Neural cell (in vitro differentiated cells): ENCODE data around the gene DST. TPM values are rescaled to one million over a fixed set of nuclear protein-coding genes. Genes with fewer than 3 reads are reported as not detected.

Experiments
- H2AFZ ChIP-seq: fragments of 200-600, 300-800 bp; sonication (generic), shearing (Covaris generic); 2 replicates; pipeline ENCODE4 v1.6.0; 2014; ENCODE audit warnings: low read depth, mild to moderate bottlenecking, antibody characterized with exemption, low read length, moderate library complexity
- H3F3A ChIP-seq: fragments of 200-600 bp; shearing (Covaris generic); 2 replicates; pipeline ENCODE4 v1.6.1; 2016; ENCODE audit warnings: mild to moderate bottlenecking, moderate library complexity, mixed read lengths, antibody characterized with exemption, low read length; ENCODE audit not compliant: insufficient read depth, poor library complexity, severe bottlenecking
- H3K27ac ChIP-seq: fragments of 200-600, 300-800 bp; sonication (generic), shearing (Covaris generic); 2 replicates; pipeline ENCODE4 v1.5.1; 2014; ENCODE audit warnings: mild to moderate bottlenecking, low read length, moderate library complexity
- H3K27me3 ChIP-seq: fragments of 300-800, 200-600 bp; sonication (generic), shearing (Covaris generic); 2 replicates; pipeline ENCODE4 v1.6.0; 2014; ENCODE audit warnings: mild to moderate bottlenecking, low read depth, low read length, moderate library complexity; ENCODE audit not compliant: insufficient read depth
- H3K36me3 ChIP-seq: fragments of 300-800, 200-600 bp; sonication (generic), shearing (Covaris generic); 2 replicates; pipeline ENCODE4 v1.5.1; 2014; ENCODE audit warnings: mild to moderate bottlenecking, antibody characterized with exemption, low read length, moderate library complexity; ENCODE audit not compliant: insufficient read depth
- H3K4me2 ChIP-seq: fragments of 300-800, 200-600 bp; sonication (generic), shearing (Covaris generic); 2 replicates; pipeline ENCODE4 v1.6.0; 2014; ENCODE audit warnings: mild to moderate bottlenecking, low read length
- H3K4me3 ChIP-seq: fragments of 300-800, 200-600 bp; sonication (generic), shearing (Covaris generic); 2 replicates; pipeline ENCODE4 v1.5.1; 2014; ENCODE audit warnings: mild to moderate bottlenecking, low read length, moderate library complexity
- H3K79me2 ChIP-seq: fragments of 200-600 bp; shearing (Covaris generic); replicated peaks from 2 replicates; pipeline ENCODE4 v1.6.0; 2014; ENCODE audit warnings: mild to moderate bottlenecking, low read length, moderate library complexity; ENCODE audit not compliant: insufficient read depth
- H3K9ac ChIP-seq: fragments of 300-800, 200-600 bp; sonication (generic), shearing (Covaris generic); 2 replicates; pipeline ENCODE4 v1.6.1; 2016; ENCODE audit warnings: mild to moderate bottlenecking, low read length, mixed read lengths
- H3K9me2 ChIP-seq: fragments of 200-600 bp; shearing (Covaris generic); 2 replicates; pipeline ENCODE4 v1.6.1; 2016; ENCODE audit warnings: mild to moderate bottlenecking, low read length, mixed read lengths; ENCODE audit not compliant: insufficient read depth
- H3K9me3 ChIP-seq: fragments of 200-600, 300-800 bp; sonication (generic), shearing (Covaris generic); 2 replicates; pipeline ENCODE4 v1.6.1; 2016; ENCODE audit warnings: mild to moderate bottlenecking, mixed run types, low read length, moderate library complexity, mixed read lengths
- H4K20me1 ChIP-seq: fragments of 200-600 bp; shearing (Covaris generic); 2 replicates; pipeline ENCODE4 v1.6.1; 2016; ENCODE audit warnings: mild to moderate bottlenecking, mixed run types; ENCODE audit not compliant: insufficient read depth
- CTCF ChIP-seq: fragments of 450-650 bp; IDR thresholded peaks from 2 replicates; pipeline ENCODE4 v1.5.1; 2014; ENCODE audit warnings: antibody characterized with exemption, mild to moderate bottlenecking, moderate library complexity; ENCODE audit not compliant: poor library complexity, severe bottlenecking
- EP300 ChIP-seq: fragments of 450-650 bp; conservative IDR thresholded peaks from 2 replicates; pipeline ENCODE4 v1.6.1; 2014; ENCODE audit warnings: antibody characterized with exemption, mild to moderate bottlenecking, moderate library complexity; ENCODE audit not compliant: poor library complexity, severe bottlenecking
- EZH2 ChIP-seq: fragments of 200-600, 300-800 bp; shearing (Covaris generic), sonication (generic); IDR thresholded peaks from 2 replicates; pipeline ENCODE4 v1.6.1; 2014; ENCODE audit warnings: antibody characterized with exemption, low read length, borderline replicate concordance, mild to moderate bottlenecking; ENCODE audit not compliant: insufficient read depth, poor library complexity, severe bottlenecking
- MXI1 ChIP-seq: fragments of 450-650 bp; conservative IDR thresholded peaks from 2 replicates; pipeline ENCODE4 v1.6.1; 2014; ENCODE audit warnings: antibody characterized with exemption, mild to moderate bottlenecking; ENCODE audit not compliant: poor library complexity, severe bottlenecking
- POLR2AphosphoS5 ChIP-seq: IDR thresholded peaks from 2 replicates; pipeline ENCODE4 v1.6.1; 2012
- RAD21 ChIP-seq: fragments of 450-650 bp; conservative IDR thresholded peaks from 2 replicates; pipeline ENCODE4 v1.6.1; 2014; ENCODE audit warnings: antibody characterized with exemption, mild to moderate bottlenecking, moderate library complexity
- REST ChIP-seq: IDR thresholded peaks from 2 replicates; pipeline ENCODE4 v1.6.1; 2012; ENCODE audit warnings: borderline replicate concordance
- SMC3 ChIP-seq: fragments of 450-650 bp; conservative IDR thresholded peaks from 2 replicates; pipeline ENCODE4 v1.6.1; 2014; ENCODE audit warnings: antibody characterized with exemption, mild to moderate bottlenecking, moderate library complexity; ENCODE audit not compliant: poor library complexity
- TAF1 ChIP-seq: IDR thresholded peaks from 2 replicates; pipeline ENCODE4 v1.6.1; 2012; ENCODE audit warnings: low read depth
- polyA plus RNA-seq: library from polyadenylated mRNA; depleted of rRNA; stranded (reverse); fragments of >200 nt; gene quantifications from 2 replicates; pipeline ENCODE4 v1.2.3, GENCODE V29; 2014

DST gene
- polyA plus RNA-seq, 1 donor from 2014 or later = 118 TPM

GRCh38 chr6:56501993-56502392 lies 140.7 kb downstream of the DST start:
- H3K27me3 ChIP-seq = no peaks in the 10 kb centered on the region
- no peaks in the 10 kb centered on the region for H3K79me2 ChIP-seq
- no peaks in the 10 kb centered on the region for H3K36me3 ChIP-seq
- no peak overlapping the region for H2AFZ ChIP-seq
- H3K9me3 ChIP-seq = no peaks in the 10 kb centered on the region
- no peaks in the 10 kb centered on the region for H3K9me2 ChIP-seq
- no peaks in the 10 kb centered on the region for H4K20me1 ChIP-seq
- no peaks in the 10 kb centered on the region for H3F3A ChIP-seq
- H3K4me2 ChIP-seq = no peak overlapping the region
- no peak overlapping the region for H3K4me3 ChIP-seq
- no peak overlapping the region for H3K9ac ChIP-seq
- no peak overlapping the region for H3K27ac ChIP-seq
- TF ChIP-seq TAF1 = no peak
- no peak for TF ChIP-seq EZH2
- no peak for TF ChIP-seq CTCF
- no peak for TF ChIP-seq RAD21
- no peak for TF ChIP-seq REST
- TF ChIP-seq MXI1 = no peak
- TF ChIP-seq SMC3 = no peak
- TF ChIP-seq POLR2AphosphoS5 = no peak

GRCh38 chr6:56499095-56499494 lies 143.6 kb downstream of the DST start:
- TF ChIP-seq REST = no peak
- no peak for TF ChIP-seq EZH2
- no peak for TF ChIP-seq RAD21
- TF ChIP-seq SMC3 = no peak
- no peak for TF ChIP-seq POLR2AphosphoS5
- TF ChIP-seq EP300 = no peak
- no peak for TF ChIP-seq TAF1
- TF ChIP-seq MXI1 = no peak
- no peak for TF ChIP-seq CTCF
- H2AFZ ChIP-seq = no peak overlapping the region
- H3K4me2 ChIP-seq = no peak overlapping the region
- no peak overlapping the region for H3K4me3 ChIP-seq
- no peaks in the 10 kb centered on the region for H3K36me3 ChIP-seq
- no peaks in the 10 kb centered on the region for H3K27me3 ChIP-seq
- no peak overlapping the region for H3K9ac ChIP-seq
- no peaks in the 10 kb centered on the region for H3K9me3 ChIP-seq
- H4K20me1 ChIP-seq = no peaks in the 10 kb centered on the region
- no peaks in the 10 kb centered on the region for H3K9me2 ChIP-seq
- H3F3A ChIP-seq = no peaks in the 10 kb centered on the region
- H3K27ac ChIP-seq = no peak overlapping the region
- H3K79me2 ChIP-seq = no peaks in the 10 kb centered on the region
